ENCODE results near the gene CD320.

DNA sequence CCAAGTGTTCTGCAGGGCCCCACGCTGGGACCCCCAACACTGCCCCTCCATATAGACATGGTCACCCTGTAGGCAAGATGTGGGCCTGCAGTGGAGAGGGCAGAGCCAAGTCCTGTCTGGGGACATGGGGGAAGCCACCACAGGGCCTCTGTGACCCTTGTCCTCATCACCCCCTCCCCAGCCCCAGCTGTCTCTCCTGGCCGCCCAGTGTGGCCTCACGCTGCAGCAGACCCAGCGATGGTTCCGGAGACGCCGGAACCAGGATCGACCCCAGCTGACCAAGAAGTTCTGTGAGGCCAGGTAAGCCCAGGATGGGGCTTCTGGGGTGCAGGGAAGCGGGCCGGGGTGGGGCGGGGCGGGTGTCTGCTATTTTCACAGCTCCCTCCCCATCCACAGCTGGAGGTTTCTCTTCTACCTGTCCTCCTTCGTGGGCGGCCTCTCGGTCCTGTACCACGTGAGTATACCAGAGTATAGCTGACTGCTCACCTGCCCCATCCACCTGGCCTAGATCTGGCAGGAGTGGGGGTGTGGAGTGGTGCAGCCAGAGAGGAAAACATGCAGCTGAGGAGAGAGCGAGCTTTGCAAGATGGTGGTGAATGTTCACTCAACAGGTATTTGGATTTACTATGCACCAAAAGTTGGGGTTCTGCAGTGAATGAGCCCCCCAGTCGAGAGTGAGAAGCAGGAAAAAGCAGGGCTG is 52.6 kb downstream of the CD320 start:
- TF ChIP-seq, protein P1, sequence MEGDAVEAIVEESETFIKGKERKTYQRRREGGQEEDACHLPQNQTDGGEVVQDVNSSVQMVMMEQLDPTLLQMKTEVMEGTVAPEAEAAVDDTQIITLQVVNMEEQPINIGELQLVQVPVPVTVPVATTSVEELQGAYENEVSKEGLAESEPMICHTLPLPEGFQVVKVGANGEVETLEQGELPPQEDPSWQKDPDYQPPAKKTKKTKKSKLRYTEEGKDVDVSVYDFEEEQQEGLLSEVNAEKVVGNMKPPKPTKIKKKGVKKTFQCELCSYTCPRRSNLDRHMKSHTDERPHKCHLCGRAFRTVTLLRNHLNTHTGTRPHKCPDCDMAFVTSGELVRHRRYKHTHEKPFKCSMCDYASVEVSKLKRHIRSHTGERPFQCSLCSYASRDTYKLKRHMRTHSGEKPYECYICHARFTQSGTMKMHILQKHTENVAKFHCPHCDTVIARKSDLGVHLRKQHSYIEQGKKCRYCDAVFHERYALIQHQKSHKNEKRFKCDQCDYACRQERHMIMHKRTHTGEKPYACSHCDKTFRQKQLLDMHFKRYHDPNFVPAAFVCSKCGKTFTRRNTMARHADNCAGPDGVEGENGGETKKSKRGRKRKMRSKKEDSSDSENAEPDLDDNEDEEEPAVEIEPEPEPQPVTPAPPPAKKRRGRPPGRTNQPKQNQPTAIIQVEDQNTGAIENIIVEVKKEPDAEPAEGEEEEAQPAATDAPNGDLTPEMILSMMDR (IDR thresholded peaks at IDR 0.05): no peak
- TF ChIP-seq POLR2A (IDR thresholded peaks at IDR 0.05; ENCODE audit: low read depth): no peak
- no peak for TF ChIP-seq POLR2AphosphoS5 (IDR thresholded peaks at IDR 0.05)
- no peak for TF ChIP-seq EP300 (IDR thresholded peaks at IDR 0.05)
